Measurements from ENCODE around the gene PHLDB3.

Gene PHLDB3

DNA sequence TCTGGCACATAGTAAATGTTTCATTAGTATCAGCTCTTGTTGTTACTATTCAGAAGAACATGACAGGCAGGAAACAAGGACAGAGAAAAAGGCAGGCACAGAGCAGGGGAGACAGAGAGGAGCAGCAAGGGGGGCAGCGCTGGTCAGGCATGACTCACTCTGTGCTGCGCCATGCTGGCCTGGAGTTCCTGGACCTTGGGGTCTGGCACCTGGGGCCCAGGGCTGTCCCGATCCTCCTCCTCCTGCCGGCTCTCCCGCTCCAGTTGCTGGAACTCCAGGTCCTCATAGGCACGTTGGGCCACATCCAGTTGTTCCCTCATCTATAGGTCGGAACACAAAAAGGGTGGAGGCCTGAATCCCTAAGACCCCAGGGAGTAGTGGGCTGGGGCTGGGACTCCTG, 7.6 kb downstream of the PHLDB3 start:
- no peak for DNase-seq (ENCODE audit: low read depth)

GRCh38 chr19:43495082-43495481, 9.5 kb downstream of the PHLDB3 start:
- DNase-seq (ENCODE audit: low read depth) = no peak

DNA sequence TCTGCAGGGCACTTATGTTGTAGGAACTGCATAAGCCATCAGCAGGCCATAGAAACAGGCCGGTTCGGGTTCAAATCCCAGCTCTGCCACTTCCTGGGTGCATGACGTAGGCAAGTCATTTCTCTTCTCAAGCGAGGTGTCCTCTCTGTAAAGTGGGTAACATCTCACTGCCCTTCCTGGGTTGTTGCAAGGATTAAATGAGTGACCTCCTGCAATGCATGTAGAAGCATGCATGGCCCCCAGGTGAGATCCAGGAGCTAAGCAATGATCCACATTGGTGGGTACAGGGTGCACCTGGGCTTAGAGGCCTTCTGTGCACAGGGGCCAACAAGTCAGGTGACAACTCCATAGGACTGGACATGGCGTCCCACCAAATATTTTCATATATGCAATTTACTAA, 13.8 kb downstream of the PHLDB3 start:
- no peak for DNase-seq (ENCODE audit: low read depth)

- no peak for DNase-seq (ENCODE audit: low read depth)
These were observed 14.5 kb downstream of the PHLDB3 start for GRCh38 chr19:43489979-43490599.

- DNase-seq (ENCODE audit: low read depth) = no peak
These were observed 15.2 kb downstream of the PHLDB3 start for GRCh38 chr19:43489310-43489709.

DNA sequence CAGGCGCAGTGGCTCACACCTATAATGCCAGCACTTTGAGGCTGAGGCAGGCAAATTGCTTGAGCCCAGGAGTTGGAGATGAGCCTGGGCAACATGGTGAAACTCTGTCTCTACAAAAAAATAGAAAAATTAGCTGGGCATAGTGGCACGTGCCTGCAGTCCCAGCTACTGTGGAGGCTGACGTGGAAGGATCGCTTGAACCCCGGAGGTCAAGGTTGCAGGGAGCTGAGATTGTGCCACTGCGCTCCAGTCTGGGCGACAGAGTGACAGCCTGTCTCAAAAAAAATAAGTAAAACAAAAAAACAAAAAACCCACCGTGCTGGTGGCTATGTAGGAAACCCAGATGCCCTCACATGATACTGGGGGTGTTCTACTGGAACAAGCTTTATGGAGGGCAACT, 16.4 kb downstream of the PHLDB3 start:
- DNase-seq (ENCODE audit: low read depth) = no peak

DNA sequence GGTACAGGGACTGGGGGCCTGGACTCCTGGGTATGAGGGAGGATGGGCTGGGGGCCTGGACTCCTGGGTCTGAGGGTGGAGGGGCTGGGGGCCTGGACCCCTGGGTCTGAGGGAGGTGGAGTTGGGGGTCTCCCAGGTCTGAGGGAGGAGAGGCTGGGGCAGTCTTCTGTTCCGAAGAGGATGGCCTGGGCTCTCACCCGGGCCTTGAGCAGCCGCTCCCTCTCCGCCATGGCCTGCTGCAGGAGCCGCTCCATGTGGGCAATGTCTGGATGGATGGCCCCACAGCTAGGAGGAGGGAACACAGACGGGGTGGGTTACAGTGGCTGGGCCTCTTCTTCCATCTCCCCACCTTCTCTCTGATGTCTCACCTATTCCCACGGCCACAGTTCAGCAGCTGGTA, 18.1 kb downstream of the PHLDB3 start:
- DNase-seq (ENCODE audit: low read depth) = no peak

GRCh38 chr19:43485951-43486350, 18.6 kb downstream of the PHLDB3 start:
- no peak for DNase-seq (ENCODE audit: low read depth)

- DNase-seq (ENCODE audit: low read depth) = no peak
These were observed 21.3 kb downstream of the PHLDB3 start for GRCh38 chr19:43483281-43483680.

DNA sequence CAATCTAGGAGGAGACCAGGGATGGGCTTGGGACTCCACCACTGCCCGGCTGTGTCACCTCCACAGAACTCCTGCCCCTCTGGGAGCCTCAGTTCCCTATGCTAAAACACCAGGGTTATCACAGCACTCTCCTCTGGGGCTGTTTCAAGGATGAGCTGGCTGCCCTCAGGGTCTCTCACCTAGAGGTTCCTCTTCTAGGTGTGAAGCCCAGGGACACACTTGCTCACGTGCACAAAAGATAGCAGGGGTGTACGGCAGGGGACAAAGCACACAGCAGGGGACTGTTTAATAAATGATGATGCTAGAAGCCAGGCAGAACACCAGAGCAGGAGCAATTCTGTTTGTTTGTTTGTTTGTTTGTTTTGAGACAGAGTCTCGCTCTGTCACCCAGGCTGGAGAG, 22.4 kb downstream of the PHLDB3 start:
- no peak for DNase-seq (ENCODE audit: low read depth)

DNA sequence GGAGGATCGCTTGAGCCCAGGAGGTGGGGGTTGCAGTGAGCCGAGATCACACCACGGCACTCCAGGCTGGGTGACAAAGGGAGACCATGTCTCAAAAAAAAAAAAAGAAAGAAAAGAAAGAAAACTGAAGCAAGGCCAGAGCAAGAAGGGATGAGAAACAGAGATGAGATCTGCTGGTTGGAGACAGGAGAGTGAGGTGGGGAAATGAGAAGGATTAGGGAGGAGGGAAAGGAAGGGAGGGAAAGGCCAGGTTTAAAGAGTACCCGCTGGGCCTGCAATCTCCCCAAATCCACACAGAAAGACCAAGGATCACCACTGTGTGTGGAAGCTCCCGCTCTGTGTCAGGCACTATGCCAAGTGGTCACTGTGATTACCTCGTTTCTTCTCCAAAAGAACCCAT, 22.8 kb downstream of the PHLDB3 start:
- no peak for DNase-seq (ENCODE audit: low read depth)

GRCh38 chr19:43480574-43480973, 24.0 kb downstream of the PHLDB3 start:
- DNase-seq (ENCODE audit: low read depth) = no peak

DNA sequence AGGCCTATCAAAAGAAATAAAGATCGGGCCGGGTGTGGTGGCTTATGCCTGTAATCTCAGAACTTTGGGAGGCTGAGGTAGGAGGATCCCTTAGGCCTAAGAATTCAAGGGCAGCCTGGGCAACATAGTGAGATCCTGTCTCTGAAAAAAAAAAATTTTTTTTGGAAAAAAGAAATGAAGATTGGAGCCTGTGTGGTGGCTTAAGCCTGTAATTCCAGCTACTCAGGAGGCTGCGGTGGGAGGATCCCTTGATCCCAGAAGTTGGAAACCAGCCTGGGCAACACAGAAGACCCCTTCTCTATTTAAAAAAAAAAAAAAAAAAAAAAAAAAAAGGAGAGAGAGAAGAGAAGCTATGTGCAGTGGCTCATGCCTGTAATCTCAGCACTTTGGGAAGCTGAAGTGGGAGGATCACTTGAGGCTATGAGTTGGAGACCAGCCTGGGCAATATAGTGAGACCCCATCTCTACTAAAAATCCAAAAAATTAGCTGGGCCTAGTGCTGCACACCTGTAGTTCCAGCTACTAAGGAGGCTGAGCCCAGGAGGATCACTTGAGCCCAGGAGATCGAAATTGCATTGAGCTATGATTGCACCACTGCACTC, 24.5 kb downstream of the PHLDB3 start:
- no peak for DNase-seq (ENCODE audit: low read depth)

DNA sequence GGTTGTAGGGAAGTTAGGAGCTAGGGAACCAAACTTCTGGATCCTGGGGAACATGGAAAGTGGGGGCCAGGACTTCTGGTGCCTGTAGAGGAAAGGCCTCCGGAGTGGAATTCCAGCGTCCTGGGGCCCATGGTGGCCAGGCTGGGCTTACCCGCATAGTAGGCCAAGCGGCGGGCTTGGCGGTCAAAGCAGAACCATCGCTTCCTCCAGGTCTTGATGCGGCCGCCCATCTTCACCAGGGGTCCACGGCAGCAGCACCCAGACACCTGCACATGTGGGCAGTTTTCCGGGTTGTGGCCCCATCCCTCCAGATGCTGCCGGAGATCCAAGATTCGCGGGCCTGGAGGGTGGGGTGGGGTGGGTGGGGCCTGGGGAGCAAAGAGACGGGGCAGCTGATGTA, 25.3 kb downstream of the PHLDB3 start:
- DNase-seq (ENCODE audit: low read depth) = no peak

- DNase-seq (ENCODE audit: low read depth) = no peak
These were observed 26.2 kb downstream of the PHLDB3 start for GRCh38 chr19:43478323-43478722.

DNA sequence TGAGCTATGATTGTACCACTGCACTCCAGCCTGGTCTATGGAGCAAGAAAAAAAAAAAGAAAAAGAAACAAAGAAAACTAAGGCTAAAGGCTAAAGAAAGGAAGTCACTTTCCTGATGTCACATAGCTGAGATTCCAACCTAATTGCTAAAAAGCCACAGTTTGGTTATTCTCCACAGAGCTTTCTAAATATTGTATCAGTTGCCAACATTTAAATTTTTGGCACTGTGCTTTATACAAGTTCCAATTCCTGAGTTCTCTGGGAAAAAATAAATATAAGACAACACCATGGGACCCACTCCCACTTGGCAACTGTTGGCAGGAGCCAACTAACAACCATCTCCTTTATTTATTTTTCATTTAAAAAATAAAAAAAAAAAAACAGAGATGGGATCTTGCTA, 27.9 kb downstream of the PHLDB3 start:
- DNase-seq (ENCODE audit: low read depth) = peak; percentile 95

GRCh38 chr19:43474986-43475705, 29.4 kb downstream of the PHLDB3 start:
- DNase-seq (ENCODE audit: low read depth) = peak; percentile 86

- DNase-seq (ENCODE audit: low read depth) = no peak
These were observed 30.1 kb downstream of the PHLDB3 start for GRCh38 chr19:43474487-43474886.

- no peak for DNase-seq (ENCODE audit: low read depth)
These were observed 33.5 kb downstream of the PHLDB3 start for GRCh38 chr19:43471091-43471490.

GRCh38 chr19:43470288-43470687, 34.3 kb downstream of the PHLDB3 start:
- peak; percentile 64 for DNase-seq (ENCODE audit: low read depth)

- DNase-seq (ENCODE audit: low read depth) = peak; percentile 51
These were observed 35.4 kb downstream of the PHLDB3 start for GRCh38 chr19:43469160-43469480.

- DNase-seq (ENCODE audit: low read depth) = no peak
These were observed 36.0 kb downstream of the PHLDB3 start for GRCh38 chr19:43468354-43469159.

GRCh38 chr19:43467730-43468129, 36.8 kb downstream of the PHLDB3 start:
- peak; percentile 71 for DNase-seq (ENCODE audit: low read depth)

Measured in EH (cell line).